GM21825 (cell line): ENCODE measurements around the gene CSHL1.
"Not testable (repeated sequence)": the region's sequence is repeated elsewhere in the genome, so short reads cannot be mapped to it uniquely, and the experiment has no call there.

Experiments
- ATAC-seq: cut with Tn5 transposase; IDR thresholded peaks from one replicate; pipeline ENCODE4 v1.9.1; 2021; ENCODE audit warnings: mild to moderate bottlenecking, moderate library complexity; ENCODE audit not compliant: unreplicated experiment

CSHL1 gene

DNA sequence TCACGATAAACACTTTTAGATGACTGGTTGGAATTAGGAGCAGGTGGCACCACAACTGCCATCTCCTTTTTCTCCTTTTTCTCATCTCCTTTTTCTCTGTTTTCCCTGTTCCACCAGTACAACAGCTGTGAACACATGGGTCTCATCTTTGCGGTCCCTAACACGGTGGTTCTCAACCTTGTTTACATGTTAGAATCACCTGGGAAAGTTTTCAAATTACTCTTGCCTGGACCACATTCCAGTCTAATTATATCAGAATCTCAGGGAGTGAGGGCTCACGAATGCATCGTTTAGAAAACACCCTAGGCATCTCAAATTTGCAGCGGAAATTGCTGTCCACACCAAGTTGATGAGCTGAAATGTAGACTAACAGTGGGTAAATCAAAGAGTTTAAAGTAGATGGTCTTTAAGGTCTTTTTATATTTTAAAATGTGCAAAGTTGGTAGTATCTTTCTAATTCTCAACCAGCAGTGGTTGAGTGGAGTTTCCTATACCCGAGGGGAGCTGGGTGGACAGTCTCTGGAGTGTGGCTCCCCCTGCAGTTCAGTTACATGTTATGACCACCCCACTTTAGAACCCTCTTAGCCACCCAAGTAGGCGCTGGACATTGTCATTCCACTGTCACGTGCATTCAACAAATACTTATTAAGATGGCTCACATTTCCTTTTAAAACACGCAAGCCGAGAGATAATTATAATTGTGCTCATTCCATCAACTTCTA is 18.6 kb downstream of the CSHL1 start:
- not testable (repeated sequence) for ATAC-seq

DNA sequence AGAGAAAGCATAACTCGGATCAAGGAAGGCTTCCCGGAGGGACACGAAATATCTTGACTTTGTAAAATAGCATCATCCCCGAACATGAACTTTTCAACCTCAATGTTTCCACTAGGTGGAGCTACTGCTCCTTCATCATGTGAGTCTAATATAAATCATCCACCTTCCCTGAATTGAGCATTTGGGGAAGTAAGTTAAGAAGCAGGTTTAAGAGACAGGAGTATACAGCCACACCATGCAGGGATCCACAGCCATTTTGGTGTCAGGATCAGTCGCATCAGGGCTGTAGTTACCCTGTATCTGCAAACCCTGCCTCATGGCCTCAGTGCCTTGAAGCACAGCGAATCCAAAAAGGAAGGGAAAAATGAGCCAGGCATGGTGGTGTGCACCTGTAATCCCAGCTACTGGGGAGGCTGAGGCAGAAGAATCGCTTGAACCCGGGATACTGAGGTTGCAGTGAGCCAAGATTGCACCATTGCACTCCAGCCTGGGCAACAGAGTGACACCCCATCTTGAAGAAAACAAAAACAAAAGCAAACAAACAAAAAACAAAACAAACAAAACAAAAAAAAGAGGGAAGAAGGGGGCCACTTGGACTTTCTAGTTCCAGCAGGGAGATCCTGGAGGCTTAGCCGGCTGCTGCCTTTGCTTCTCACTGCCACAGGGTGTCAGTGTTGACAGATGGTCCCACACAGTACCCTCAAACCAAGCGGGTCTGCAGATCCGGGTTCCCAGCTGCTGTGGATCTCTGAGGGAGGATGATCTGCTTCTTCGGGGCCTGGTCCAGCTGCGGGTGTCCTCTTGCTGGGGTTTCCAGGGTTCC is 21.8 kb downstream of the CSHL1 start:
- ATAC-seq, result not testable (repeated sequence)

DNA sequence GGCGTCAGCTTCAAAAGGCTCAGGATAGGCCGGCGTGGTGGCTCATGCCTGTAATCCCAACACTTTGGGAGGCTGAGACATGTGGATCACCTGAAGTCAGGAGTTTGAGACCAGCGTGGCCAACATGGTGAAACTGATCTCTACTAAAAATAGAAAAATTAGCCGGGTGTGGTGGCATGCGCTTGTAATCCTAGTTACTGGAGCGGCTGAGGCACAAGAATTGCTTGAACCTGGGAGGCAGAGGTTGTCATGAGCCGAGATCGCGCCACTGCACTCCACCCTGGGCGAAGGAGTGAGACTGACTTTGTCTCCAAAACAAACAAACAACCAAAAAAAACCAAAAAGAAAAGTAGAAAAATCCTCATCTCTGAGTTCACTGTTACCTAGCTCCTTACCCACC is 25.9 kb downstream of the CSHL1 start:
- ATAC-seq, result not testable (repeated sequence)

DNA sequence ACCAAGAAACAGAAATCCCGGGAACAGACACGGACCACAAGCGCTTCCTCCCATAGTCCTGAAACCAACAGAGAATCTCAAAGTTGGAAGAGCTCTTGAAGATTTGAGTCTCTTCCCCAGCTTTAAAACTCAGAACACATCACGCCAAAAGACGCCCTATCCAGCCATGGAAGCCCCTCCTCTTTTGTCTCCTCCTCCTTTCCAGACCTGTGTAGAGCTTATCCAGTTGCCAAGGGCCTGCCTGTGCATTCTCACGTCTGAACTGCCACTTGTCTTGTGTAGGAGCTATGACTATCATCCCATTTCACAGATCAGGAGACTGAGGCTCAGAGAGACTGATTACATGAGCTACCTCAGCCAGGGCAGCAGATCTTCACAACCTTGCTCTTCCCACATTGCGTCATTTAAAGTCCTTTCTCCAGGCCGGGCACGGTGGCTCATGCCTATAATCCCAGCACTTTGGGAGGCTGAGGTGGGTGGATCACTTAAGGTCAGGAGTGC is 28.4 kb downstream of the CSHL1 start:
- not testable (repeated sequence) for ATAC-seq

DNA sequence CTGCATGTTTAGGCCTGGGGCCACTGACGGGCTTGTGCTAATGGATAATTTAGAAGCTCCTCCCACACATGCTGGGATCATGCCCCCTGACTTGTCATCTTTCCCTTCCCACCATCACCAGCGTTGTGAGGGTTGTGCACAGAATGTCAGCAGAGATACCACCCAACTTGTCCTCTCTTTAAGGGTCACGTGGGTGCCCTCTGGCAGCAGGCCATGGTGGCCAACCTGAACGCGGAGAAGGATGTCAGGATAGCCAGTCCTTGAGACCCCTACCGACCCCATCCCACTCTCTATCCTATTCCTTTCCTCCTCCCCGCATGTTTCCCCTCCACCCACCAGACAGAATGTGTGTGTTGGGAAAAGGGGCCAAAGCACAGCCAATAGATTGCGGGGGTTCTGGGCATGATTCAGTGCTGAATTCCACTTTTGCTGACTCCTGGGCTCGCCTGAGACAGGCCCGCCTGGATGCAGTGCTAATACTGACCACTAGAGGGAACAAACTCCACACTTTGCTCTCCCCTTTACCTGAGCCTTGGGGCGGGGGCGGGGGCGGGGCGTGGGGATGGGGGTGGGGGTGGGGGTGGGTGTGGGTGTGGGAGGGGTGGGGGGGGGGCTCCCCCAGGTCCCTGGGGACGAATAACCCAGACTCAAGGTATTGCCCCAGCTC is 29.0 kb downstream of the CSHL1 start, which contains the start of gene GH2:
Gene GH2, minus strand, starts transcription at position 10 of the 667 bp plus-strand sequence. CDS start 143 bp downstream, outside the sequence.
- ATAC-seq, result no peak

DNA sequence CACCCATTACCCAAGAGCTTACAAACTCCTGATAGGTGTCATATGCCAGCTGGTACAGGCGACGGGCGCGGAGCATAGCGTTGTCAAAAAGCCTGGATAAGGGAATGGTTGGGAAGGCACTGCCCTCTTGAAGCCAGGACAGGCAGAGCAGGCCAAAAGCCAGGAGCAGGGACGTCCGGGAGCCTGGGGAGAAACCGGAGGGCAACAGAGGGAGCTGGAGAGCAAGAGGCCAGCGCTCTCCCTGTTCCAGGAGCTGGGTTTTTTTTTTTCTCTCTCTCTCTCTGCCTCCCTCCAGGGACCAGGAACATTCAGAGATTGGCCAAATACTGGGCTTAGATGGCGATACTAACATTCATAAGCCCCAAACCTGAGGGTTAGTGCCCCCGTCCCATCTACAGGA is 29.7 kb downstream of the CSHL1 start:
- ATAC-seq, result not testable (repeated sequence)

DNA sequence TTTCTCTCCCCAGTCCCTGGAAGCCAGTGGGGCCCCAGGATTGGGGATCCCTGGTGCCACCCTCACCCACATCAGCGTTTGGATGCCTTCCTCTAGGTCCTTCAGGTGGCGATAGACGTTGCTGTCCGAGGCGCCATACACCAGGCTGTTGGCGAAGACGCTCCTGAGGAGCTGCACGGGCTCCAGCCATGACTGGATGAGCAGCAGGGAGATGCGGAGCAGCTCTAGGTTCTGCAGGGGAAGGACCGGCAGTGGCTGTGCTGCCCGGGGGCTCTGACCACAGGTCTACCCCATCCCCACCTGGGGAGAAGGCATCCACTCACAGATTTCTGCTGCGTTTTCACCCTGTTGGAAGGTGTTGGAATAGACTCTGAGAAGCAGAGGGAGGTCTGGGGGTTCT is 30.4 kb downstream of the CSHL1 start:
- ATAC-seq, result no peak

DNA sequence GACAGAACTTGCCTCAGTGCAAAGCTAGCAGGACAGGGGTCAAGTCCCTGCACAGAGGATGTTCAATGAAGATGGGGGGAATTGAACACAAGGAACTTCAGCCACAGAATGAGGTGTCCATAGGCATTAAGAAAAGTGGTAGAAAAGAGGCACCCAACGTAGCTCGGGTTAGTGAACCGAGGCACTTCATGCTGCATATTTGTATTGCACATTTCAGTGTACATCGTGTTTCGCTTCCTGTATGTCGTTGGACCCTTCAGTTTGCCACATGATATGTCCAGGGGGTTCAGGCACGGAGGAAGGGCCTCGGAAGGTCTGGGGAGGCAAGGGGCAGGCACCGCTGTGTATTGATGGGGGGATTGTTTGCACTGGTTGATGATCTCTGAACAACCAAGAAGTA is 32.6 kb downstream of the CSHL1 start:
- not testable (repeated sequence) for ATAC-seq

DNA sequence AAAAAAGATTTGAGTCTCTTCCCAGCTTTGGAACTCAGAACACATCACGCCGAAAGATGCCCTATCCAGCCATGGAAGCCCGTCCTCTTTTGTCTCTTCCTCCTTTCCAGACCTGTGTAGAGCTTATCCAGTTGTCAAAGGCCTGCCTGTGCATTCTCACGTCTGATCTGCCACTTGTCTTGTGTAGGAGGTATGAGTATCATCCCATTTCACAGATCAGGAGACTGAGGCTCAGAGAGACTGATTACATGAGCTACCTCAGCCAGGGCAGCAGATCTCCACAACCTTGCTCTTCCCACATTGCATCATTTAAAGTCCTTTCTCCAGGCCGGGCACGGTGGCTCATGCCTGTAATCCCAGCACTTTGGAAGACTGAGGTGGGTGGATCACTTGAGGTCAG is 36.4 kb downstream of the CSHL1 start:
- ATAC-seq, result not testable (repeated sequence)

DNA sequence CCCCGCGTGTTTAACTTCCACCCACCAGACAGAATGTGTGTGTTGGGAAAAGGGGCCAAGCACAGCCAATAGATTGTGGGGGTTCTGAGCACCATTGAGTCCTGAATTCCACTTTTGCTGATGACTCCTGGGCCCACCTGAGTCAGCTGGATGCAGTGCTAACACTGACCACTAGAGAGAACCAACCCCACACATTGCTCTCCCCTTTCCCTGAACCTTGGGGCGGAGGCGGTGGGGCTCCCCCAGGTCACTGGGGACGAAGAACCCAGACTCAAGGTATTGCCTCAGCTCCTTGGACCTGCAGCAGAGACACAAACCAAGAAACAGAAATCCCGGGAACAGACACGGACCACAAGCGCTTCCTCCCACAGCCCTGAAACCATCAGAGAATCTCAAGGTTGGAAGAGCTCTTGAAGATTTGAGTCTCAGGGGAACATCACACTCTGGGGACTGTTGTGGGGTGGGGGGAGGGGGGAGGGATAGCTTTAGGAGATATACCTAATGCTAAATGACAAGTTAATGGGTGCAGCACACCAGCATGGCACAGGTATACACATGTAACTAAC is 36.9 kb downstream of the CSHL1 start:
- not testable (repeated sequence) for ATAC-seq

DNA sequence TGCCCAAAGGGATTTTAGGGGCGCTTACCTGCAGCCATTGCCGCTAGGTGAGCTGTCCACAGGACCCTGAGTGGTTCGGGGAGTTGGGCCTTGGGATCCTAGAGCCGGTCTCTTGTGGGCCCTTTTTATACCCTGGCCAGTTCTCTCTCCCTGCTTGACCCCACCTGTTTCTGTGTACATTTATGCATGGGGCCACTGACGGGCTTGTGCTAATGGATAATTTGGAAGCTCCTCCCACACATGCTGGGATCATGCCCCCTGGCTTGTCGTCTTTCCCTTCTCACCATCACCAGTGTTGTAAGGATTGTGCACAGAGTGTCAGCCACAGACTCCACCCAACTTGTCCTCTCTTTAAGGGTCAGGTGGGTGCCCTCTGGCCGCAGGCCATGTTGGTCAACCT is 37.5 kb downstream of the CSHL1 start, which contains the start of gene CSH2:
Gene CSH2, minus strand, starts transcription at position 101 of the 400 bp plus-strand sequence. Its CDS starts 63 bp downstream, at position 38.
- not testable (repeated sequence) for ATAC-seq

DNA sequence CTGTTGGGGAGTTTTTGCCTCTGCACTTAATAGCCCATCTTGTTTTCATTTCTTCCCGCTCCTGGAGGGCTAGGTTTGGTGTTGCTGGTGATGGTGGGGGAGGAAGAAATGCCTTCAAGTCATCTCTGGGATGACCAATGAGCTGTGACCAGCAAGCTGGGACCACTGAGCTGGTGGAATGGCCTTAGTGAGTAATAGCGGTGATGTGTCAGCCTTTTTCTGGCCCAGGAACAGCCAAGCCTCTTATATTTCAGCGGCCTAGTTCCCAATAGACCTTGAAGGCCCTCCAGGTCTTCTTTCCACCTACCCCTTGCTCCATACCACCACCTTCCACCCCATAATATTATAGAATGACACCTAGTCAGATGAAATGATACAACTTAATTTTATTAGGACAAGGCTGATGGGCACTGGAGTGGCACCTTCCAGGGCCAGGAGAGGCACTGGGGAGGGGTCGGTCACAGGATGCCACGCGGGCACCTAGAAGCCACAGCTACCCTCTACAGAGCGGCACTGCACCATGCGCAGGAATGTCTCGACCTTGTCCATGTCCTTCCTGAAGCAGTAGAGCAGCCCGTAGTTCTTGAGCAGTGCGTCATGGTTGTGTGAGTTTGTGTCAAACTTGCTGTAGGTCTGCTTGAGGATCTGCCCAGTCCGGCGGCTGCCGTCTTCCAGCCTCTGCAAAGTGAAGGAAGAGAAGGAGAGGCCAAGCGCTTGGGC is 39.3 kb downstream of the CSHL1 start:
- not testable (repeated sequence) for ATAC-seq

DNA sequence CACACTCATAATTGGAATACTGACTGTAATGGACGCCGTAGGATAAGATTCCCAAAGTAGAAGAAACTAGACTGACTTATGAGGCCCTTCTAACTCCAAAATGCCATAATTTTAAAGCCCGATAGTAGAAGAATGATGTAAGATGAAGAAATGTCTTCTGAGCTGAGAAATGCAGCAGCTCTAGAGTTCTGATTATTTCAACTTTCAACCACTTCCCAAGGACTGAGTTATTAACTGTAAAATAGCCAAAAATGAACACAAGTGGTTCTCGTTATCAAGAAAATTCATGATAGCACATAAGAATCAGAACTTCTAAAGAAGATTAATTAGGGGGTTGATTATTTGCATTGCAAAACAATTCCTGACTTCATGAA is 40.8 kb downstream of the CSHL1 start:
- not testable (repeated sequence) for ATAC-seq

DNA sequence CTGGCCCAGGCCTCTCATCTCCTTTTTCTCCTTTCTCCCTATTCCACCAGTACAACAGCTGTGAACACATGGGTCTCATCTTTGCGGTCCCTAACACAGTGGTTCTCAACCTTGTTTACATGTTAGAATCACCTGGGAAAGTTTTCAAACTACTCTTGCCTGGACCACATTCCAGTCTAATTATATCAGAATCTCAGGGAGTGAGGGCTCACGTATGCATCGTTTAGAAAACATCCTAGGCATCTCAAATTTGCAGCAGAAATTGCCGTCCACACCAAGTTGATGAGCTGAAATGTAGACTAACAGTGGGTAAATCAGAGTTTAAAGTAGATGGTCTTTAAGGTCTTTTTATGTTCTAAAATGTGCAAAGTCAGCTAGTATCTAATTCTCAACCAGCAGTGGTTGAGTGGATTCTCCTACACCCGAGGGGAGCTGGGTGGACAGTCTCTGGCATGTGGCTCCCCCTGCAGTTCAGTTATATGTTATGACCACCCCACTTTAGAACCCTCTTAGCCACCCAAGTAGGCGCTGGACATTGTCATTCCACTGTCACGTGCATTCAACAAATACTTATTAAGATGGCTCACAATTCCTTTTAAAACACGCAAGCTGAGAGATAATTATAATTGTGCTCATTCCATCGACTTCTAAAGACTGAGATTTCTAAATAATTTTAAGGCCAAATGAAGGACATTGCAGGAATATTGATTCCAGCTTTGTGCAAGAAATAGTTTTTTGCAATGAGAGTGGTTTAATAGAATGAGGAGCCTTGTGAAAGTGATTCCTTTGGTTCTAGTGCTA is 41.4 kb downstream of the CSHL1 start:
- not testable (repeated sequence) for ATAC-seq

DNA sequence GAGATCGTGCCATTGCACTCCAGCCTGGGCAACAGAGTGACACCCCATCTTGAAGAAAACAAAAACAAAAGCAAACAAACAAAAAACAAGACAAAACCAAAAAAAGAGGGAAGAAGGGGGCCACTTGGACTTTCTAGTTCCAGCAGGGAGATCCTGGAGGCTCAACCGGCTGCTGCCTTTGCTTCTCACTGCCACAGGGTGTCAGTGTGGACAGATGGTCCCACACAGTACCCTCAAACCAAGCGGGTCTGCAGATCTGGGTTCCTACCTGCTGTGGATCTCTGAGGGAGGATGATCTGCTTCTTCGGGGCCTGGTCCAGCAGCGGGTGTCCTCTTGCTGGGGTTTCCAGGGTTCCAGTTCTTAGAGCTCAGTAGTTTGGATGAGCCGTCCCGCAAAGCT is 44.4 kb downstream of the CSHL1 start:
- ATAC-seq, result not testable (repeated sequence)
